ENCODE measurements around the gene URM1. TPM values are rescaled to one million over a fixed set of nuclear protein-coding genes. Genes with fewer than 3 reads are reported as not detected.

Gene URM1
- polyA plus RNA-seq, 1 experiment = 95.7 TPM

GRCh38 chr9:128416432-128417019 is 45.4 kb downstream of the URM1 start:
- TF ChIP-seq CTCF (IDR thresholded peaks at IDR 0.05; ENCODE audit: insufficient read depth, low read depth, low read length) = no peak
- H3K27me3 ChIP-seq (ENCODE audit: control insufficient read depth, insufficient read depth, low read length) = peaks cover 8% of the 10 kb centered on the region
- no peaks in the 10 kb centered on the region for H3K36me3 ChIP-seq (ENCODE audit: control insufficient read depth, insufficient read depth, low read length)
- H3K4me3 ChIP-seq (ENCODE audit: low read depth, low read length) = no peak overlapping the region
- POLR2A ChIA-PET = no interaction called here
- no peak for DNase-seq (ENCODE audit: low read depth)
- CTCF ChIA-PET = interaction anchor here (0.5 to 2.1 kb wide), 2 partner anchors 22 to 111 kb away, joined by 3 to 6 read pairs; no protein-coding TSS in a partner anchor

- ChIA-PET POLR2A (no interaction called here), CTCF (interaction anchor here (0.5 to 4.9 kb wide), 26 partner anchors 8 to 216 kb away, joined by 3 to 50 read pairs (median 5); partner anchors contain the start of genes GLE1 and URM1)
- H3K4me3 ChIP-seq (ENCODE audit: low read depth, low read length) = no peak overlapping the region
- peaks cover 6% of the 10 kb centered on the region for H3K27me3 ChIP-seq (ENCODE audit: control insufficient read depth, insufficient read depth, low read length)
- no peak for DNase-seq (ENCODE audit: low read depth)
- TF ChIP-seq CTCF (IDR thresholded peaks at IDR 0.05; ENCODE audit: insufficient read depth, low read depth, low read length) = no peak
- peaks cover 10% of the 10 kb centered on the region for H3K36me3 ChIP-seq (ENCODE audit: control insufficient read depth, insufficient read depth, low read length)
Observed at GRCh38 chr9:128419061-128419925, 48.1 kb downstream of the URM1 start.

- TF ChIP-seq CTCF (IDR thresholded peaks at IDR 0.05; ENCODE audit: insufficient read depth, low read depth, low read length) = peak; percentile 60
- DNase-seq (ENCODE audit: low read depth) = no peak
- ChIA-PET POLR2A (no interaction called here), CTCF (interaction anchor here (0.6 to 4.9 kb wide), 30 partner anchors 9 to 215 kb away, joined by 3 to 50 read pairs (median 4); partner anchors contain the start of genes SPTAN1 and URM1)
- Histone ChIP-seq H3K4me3 (ENCODE audit: low read depth, low read length) (peak overlapping the region; percentile 60), H3K27me3 (ENCODE audit: control insufficient read depth, insufficient read depth, low read length) (peaks cover 6% of the 10 kb centered on the region), H3K36me3 (ENCODE audit: control insufficient read depth, insufficient read depth, low read length) (peaks cover 13% of the 10 kb centered on the region)
Observed at GRCh38 chr9:128420060-128420650, 49.0 kb downstream of the URM1 start.

GRCh38 chr9:128420651-128421481 is 49.7 kb downstream of the URM1 start, which contains the start of gene CERCAM:
CERCAM (plus strand) TSS chr9:128420857; CDS start chr9:128420878, 21 bp downstream.
- Histone ChIP-seq H3K27me3 (ENCODE audit: control insufficient read depth, insufficient read depth, low read length) (peaks cover 2% of the 10 kb centered on the region; the same call in 1 of the 2 replicates), H3K4me3 (ENCODE audit: low read depth, low read length) (peak within 1 kb of the TSS; percentile 60), H3K36me3 (ENCODE audit: control insufficient read depth, insufficient read depth, low read length) (peaks cover 13% of the 10 kb centered on the region)
- CTCF ChIA-PET = interaction anchor here (0.6 to 4.9 kb wide), 22 partner anchors 10 to 215 kb away, joined by 3 to 50 read pairs (median 5); partner anchors contain the start of gene SPTAN1
- no peak for DNase-seq (ENCODE audit: low read depth)
- POLR2A ChIA-PET = interaction anchor here (0.6 kb wide), 2 partner anchors 131 to 250 kb away, joined by 4 to 7 read pairs; no protein-coding TSS in a partner anchor
- TF ChIP-seq CTCF (IDR thresholded peaks at IDR 0.05; ENCODE audit: insufficient read depth, low read depth, low read length) = peak; percentile 16; the same call in 1 of the 2 replicates
